Fibroblast of lung (primary cell): ENCODE results near the gene FGF1. TPM values are rescaled to one million over a fixed set of nuclear protein-coding genes. Genes with fewer than 3 reads are reported as not detected.

Experiments used
- DNase-seq, 2 donors: peaks; one replicate each; pipeline versions ENCODE4 v3.0.0 to v3.0.0-alpha.2; 2010; ENCODE audit warnings: low read depth in 2 of 2
- H2AFZ ChIP-seq: 2 replicates; pipeline ENCODE4 v1.5.1; 2012; ENCODE audit warnings: low read length, control low read depth, inconsistent platforms
- H3K27ac ChIP-seq: 2 replicates; pipeline ENCODE4 v1.5.1; 2011; ENCODE audit warnings: low read length, control low read depth; ENCODE audit not compliant: insufficient read depth
- H3K27me3 ChIP-seq: 2 replicates; pipeline ENCODE4 v1.5.1; 2011; ENCODE audit warnings: mild to moderate bottlenecking, low read length; ENCODE audit not compliant: control insufficient read depth, insufficient read depth
- H3K36me3 ChIP-seq: 2 replicates; pipeline ENCODE4 v1.5.1; 2011; ENCODE audit warnings: low read length; ENCODE audit not compliant: control insufficient read depth, insufficient read depth
- H3K4me1 ChIP-seq: 2 replicates; pipeline ENCODE4 v1.5.1; 2011; ENCODE audit warnings: low read length; ENCODE audit not compliant: control insufficient read depth, insufficient read depth; ENCODE audit errors: extremely low read depth
- H3K4me2 ChIP-seq: 2 replicates; pipeline ENCODE4 v1.5.1; 2011; ENCODE audit warnings: low read length, control low read depth; ENCODE audit not compliant: insufficient read depth; ENCODE audit errors: extremely low read depth
- H3K4me3 ChIP-seq, 4 experiments: fragments of 200-600 bp in 1 of 4; sonication (generic) in 1 of 4; replicated peaks in 1 of 4; 2 replicates each; pipeline ENCODE4 v1.5.1; 2011 to 2016; ENCODE audit warnings: low read length in 4 of 4, low read depth in 3 of 4, mild to moderate bottlenecking in 3 of 4, control low read depth in 2 of 4, inconsistent platforms in 1 of 4, mixed read lengths in 1 of 4; ENCODE audit not compliant: insufficient read depth in 1 of 4; ENCODE audit errors: control extremely low read depth in 1 of 4
- H3K79me2 ChIP-seq: 2 replicates; pipeline ENCODE4 v1.5.1; 2012; ENCODE audit warnings: mild to moderate bottlenecking, low read length, inconsistent platforms; ENCODE audit not compliant: control insufficient read depth, insufficient read depth
- H3K9ac ChIP-seq: 2 replicates; pipeline ENCODE4 v1.5.1; 2011; ENCODE audit warnings: mild to moderate bottlenecking, low read length, control low read depth; ENCODE audit not compliant: insufficient read depth
- H3K9me3 ChIP-seq: 2 replicates; pipeline ENCODE4 v1.5.1; 2012; ENCODE audit warnings: low read depth, low read length; ENCODE audit not compliant: control insufficient read depth, insufficient read depth
- H4K20me1 ChIP-seq: 2 replicates; pipeline ENCODE4 v1.5.1; 2011; ENCODE audit warnings: low read length; ENCODE audit not compliant: control insufficient read depth, insufficient read depth; ENCODE audit errors: extremely low read depth
- CTCF ChIP-seq, 2 donors: IDR thresholded peaks in 1 of 2; conservative IDR thresholded peaks in 1 of 2; 1 replicate in 1 of 2; 2 replicates in 1 of 2; pipeline ENCODE4 v1.5.1; 2011 to 2012; ENCODE audit warnings: low read length in 2 of 2, control low read depth in 1 of 2, inconsistent platforms in 1 of 2, low read depth in 1 of 2, mild to moderate bottlenecking in 1 of 2
- EZH2 ChIP-seq: IDR thresholded peaks from 2 replicates; pipeline ENCODE4 v1.5.1; 2012; ENCODE audit warnings: low read length, control low read depth, mild to moderate bottlenecking; ENCODE audit errors: missing control alignments
- polyA plus RNA-seq, 2 donors: library from polyadenylated mRNA; depleted of rRNA in 1 of 2; stranded (reverse) in 1 of 2; unstranded in 1 of 2; fragments of >200 nt; gene quantifications; 2 replicates each; pipeline ENCODE4 v1.2.1, GENCODE V29; 2011 to 2012; ENCODE audit warnings: missing spikeins in 1 of 2
- total RNA-seq: library from RNA; depleted of rRNA; stranded (reverse); fragments of >200 nt; gene quantifications from 2 replicates; pipeline ENCODE4 v1.2.1, GENCODE V29; 2014

Gene FGF1
- total and polyA plus RNA-seq, 2 donors (not counting 1 experiment from before 2014, with no cell fraction given), result 3.5 to 17.7 TPM

GRCh38 chr5:142677198-142677597 lies 8.7 kb downstream of the FGF1 start:
- H4K20me1 ChIP-seq, result no peaks in the 10 kb centered on the region
- no peaks in the 10 kb centered on the region for H3K27me3 ChIP-seq
- no peak overlapping the region for H3K4me3 ChIP-seq
- TF ChIP-seq EZH2 (no peak), CTCF (conservative IDR thresholded peaks at IDR 0.05 in 1 of 2, IDR thresholded peaks at IDR 0.05 in 1 of 2; ENCODE audit: low read depth in 1 of 2, low read length in 2 of 2) (no peak)
- no peaks in the 10 kb centered on the region for H3K36me3 ChIP-seq
- no peak overlapping the region for H3K4me2 ChIP-seq
- H3K9me3 ChIP-seq, result no peaks in the 10 kb centered on the region
- H2AFZ ChIP-seq, result no peak overlapping the region
- peaks cover 6% of the 10 kb centered on the region for H3K4me1 ChIP-seq
- no peaks in the 10 kb centered on the region for H3K79me2 ChIP-seq
- no peak for DNase-seq
- no peak overlapping the region for H3K9ac ChIP-seq
- H3K27ac ChIP-seq, result no peak overlapping the region

GRCh38 chr5:142676318-142676717 lies 9.6 kb downstream of the FGF1 start:
- TF ChIP-seq CTCF (conservative IDR thresholded peaks at IDR 0.05 in 1 of 2, IDR thresholded peaks at IDR 0.05 in 1 of 2; ENCODE audit: low read depth in 1 of 2, low read length in 2 of 2), result no peak
- TF ChIP-seq EZH2, result no peak
- no peak for DNase-seq
- H4K20me1 ChIP-seq, result no peaks in the 10 kb centered on the region
- H3K4me1 ChIP-seq, result peaks cover 12% of the 10 kb centered on the region
- no peak overlapping the region for H3K4me2 ChIP-seq
- no peak overlapping the region for H2AFZ ChIP-seq
- no peaks in the 10 kb centered on the region for H3K27me3 ChIP-seq
- no peak overlapping the region for H3K9ac ChIP-seq
- H3K9me3 ChIP-seq, result no peaks in the 10 kb centered on the region
- no peaks in the 10 kb centered on the region for H3K79me2 ChIP-seq
- H3K27ac ChIP-seq, result no peak overlapping the region
- H3K36me3 ChIP-seq, result no peaks in the 10 kb centered on the region
- no peak overlapping the region for H3K4me3 ChIP-seq

- Histone ChIP-seq H3K9ac (no peak overlapping the region), H3K9me3 (no peaks in the 10 kb centered on the region), H3K4me1 (peaks cover 10% of the 10 kb centered on the region), H3K4me2 (no peak overlapping the region), H3K36me3 (no peaks in the 10 kb centered on the region), H3K79me2 (no peaks in the 10 kb centered on the region), H3K27me3 (no peaks in the 10 kb centered on the region), H3K4me3 (no peak overlapping the region), H2AFZ (peak overlapping the region; percentile 31), H4K20me1 (no peaks in the 10 kb centered on the region), H3K27ac (no peak overlapping the region)
- TF ChIP-seq EZH2 (no peak), CTCF (conservative IDR thresholded peaks at IDR 0.05 in 1 of 2, IDR thresholded peaks at IDR 0.05 in 1 of 2; ENCODE audit: low read depth in 1 of 2, low read length in 2 of 2) (no peak)
- peak; percentile 68 to 91 for DNase-seq
These were observed 11.1 kb downstream of the FGF1 start for GRCh38 chr5:142674531-142675469.
